HG03135 (cell line): ENCODE data around the gene CEP104.

Experiments
- ATAC-seq: cut with Tn5 transposase; IDR thresholded peaks from one replicate; pipeline ENCODE4 v1.9.1; 2021; ENCODE audit warnings: mild to moderate bottlenecking, moderate library complexity; ENCODE audit not compliant: unreplicated experiment

CEP104 gene

GRCh38 chr1:3767328-3767925 is 89.6 kb downstream of the CEP104 start:
- ATAC-seq = no peak

- ATAC-seq = no peak
These were observed 93.5 kb downstream of the CEP104 start for GRCh38 chr1:3763351-3764125.

- no peak for ATAC-seq
These were observed 94.2 kb downstream of the CEP104 start for GRCh38 chr1:3762873-3763228.

GRCh38 chr1:3762151-3762872 is 94.7 kb downstream of the CEP104 start:
- no peak for ATAC-seq
